GM08714 (cell line): ENCODE results near the gene NPIPB4.
A peak's percentile ranks its signal among the peaks of the same experiment; 100 is the strongest.
"Not testable (repeated sequence)": the region's sequence is repeated elsewhere in the genome, so short reads cannot be mapped to it uniquely, and the experiment has no call there.

Experiments
- H3K4me3 ChIP-seq: fragments of 200-500 bp; sonication (Bioruptor generic); 2 replicates; pipeline ENCODE4 v1.5.1; 2014; ENCODE audit warnings: mild to moderate bottlenecking, low read length, inconsistent platforms

The NPIPB4 gene

DNA sequence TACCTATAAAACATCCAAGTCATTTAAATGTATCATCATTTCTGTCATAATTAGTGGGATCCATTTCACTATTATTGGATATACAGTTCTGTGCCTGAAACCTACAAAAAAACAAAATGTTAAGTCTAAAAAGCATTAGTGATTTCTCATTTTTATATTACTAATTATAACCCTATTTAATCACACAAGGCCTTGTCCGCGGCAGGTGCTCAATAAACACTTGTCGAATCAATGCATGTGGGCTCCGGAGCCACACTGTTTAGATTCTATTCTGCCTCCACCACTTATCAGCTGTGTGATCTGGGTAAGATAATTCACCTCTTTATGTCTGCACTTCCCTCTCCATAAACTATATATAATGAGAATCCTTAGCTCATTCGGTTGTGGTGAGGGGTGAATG is at the start of gene NPIPB4:
Gene NPIPB4 (minus strand): TSS at position 101 of the 400 bp plus-strand sequence. CDS start 378 bp downstream, outside the sequence.
- H3K4me3 ChIP-seq, result not testable (repeated sequence)

DNA sequence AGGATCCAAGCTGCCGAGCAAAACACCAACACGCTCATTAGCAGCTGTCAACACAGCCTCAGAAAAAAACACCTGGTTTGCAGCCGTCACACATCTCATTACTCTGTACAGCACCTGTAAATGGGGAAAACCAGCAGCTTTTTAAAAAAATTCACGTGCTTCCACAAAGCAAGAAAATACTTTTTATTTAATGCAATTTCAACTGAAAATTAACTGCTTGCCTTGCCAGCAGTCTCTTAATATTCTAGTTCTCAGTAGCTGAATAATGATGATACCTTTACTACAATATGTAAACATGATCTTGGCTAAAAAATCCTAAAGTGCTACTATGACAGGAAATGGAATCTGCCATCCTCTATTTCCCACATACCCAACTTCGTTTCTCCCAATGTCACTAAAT is 41.4 kb upstream of the NPIPB4 start:
- not testable (repeated sequence) for H3K4me3 ChIP-seq

DNA sequence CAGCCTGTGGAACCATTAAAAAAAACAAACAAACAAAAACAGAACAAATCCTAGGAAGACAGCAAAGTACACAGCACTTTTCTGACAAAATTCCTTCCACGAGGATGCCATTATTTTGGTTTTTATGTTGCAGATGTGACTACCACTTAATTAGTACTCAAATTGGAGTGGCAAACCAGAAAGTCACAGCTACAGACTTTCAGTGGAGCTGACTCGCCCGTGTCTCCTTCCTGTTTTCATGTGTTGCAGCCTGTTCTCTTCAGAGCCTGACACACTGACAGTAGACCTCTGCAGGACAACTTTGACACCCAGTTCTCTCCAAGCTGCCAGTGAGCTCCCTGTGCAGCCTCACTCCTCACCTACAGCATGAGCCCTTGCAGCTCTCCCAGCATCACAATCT is 24.4 kb upstream of the NPIPB4 start:
- H3K4me3 ChIP-seq, result not testable (repeated sequence)

DNA sequence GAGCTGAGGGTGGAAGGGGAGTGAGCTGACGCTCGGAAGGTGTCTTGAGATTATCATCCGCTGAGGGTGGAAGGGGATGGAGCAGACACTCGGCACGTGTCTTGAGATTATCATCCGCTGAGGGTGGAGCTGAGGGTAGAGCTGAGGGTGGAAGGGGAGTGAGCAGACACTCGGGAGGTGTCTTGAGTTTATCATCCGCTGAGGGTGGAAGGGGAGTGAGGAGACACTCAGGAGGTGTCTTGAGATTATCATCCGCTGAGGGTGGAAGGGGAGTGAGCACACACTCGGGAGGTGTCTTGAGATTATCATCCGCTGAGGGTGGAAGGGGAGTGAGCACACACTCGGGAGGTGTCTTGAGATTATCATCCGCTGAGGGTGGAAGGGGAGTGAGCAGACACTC is 20.4 kb downstream of the NPIPB4 start:
- not testable (repeated sequence) for H3K4me3 ChIP-seq

DNA sequence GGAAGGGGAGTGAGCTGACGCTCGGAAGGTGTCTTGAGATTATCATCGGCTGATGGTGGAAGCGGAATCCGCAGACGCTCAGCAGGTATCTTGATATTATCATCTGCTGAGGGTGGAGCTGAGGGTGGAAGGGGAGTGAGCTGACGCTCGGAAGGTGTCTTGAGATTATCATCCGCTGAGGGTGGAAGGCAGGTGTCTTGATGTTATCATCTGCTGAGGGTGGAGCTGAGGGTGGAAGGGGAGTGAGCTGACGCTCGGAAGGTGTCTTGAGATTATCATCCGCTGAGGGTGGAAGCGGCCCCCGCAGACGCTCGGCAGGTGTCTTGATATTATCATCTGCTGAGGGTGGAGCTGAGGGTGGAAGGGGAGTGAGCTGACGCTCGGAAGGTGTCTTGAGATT is 21.2 kb downstream of the NPIPB4 start:
- not testable (repeated sequence) for H3K4me3 ChIP-seq

DNA sequence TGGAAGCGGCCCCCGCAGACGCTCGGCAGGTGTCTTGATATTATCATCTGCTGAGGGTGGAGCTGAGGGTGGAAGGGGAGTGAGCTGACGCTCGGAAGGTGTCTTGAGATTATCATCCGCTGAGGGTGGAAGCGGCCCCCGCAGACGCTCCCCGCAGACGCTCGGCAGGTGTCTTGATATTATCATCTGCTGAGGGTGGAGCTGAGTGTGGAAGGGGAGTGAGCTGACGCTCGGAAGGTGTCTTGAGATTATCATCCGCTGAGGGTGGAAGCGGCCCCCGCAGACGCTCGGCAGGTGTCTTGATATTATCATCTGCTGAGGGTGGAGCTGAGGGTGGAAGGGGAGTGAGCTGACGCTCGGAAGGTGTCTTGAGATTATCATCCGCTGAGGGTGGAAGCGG is 21.8 kb downstream of the NPIPB4 start:
- H3K4me3 ChIP-seq, result not testable (repeated sequence)

DNA sequence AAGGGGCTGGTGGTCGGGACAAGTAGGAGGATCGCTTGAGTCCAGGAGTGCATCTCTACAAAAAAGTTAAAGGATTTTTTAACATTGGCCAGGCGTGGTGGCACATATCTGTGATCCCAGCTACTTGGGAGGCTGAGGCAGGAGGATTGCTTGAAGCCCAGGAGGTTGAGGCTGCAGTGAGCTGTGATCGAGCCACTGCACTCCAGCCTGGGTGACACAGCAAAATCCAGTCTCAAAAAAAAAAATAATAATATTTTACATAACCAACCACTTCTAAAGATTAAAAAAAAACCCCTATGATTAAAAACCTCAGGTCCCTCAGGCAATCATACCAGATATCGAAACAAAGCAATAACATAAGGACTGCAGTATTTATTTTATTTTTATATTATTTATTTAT is 23.3 kb downstream of the NPIPB4 start:
- not testable (repeated sequence) for H3K4me3 ChIP-seq

DNA sequence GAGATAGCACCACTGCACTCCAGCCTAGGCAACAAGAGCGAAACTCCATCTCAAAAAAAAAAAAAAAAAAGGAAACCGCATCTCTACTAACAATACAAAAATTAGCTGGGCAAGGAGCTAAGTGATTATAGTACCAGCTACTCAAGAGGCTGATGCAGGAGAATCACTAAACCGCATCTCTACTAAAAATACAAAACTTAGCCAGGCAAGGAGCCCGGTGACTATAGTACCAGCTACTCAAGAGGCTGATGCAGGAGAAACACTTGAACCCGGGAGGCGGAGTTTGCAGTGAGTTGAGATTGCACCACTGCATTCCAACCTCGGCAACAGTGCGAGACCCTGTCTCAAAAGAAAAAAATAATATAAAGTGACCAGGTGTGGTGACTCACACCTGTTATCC is 27.6 kb downstream of the NPIPB4 start:
- H3K4me3 ChIP-seq, result not testable (repeated sequence)

DNA sequence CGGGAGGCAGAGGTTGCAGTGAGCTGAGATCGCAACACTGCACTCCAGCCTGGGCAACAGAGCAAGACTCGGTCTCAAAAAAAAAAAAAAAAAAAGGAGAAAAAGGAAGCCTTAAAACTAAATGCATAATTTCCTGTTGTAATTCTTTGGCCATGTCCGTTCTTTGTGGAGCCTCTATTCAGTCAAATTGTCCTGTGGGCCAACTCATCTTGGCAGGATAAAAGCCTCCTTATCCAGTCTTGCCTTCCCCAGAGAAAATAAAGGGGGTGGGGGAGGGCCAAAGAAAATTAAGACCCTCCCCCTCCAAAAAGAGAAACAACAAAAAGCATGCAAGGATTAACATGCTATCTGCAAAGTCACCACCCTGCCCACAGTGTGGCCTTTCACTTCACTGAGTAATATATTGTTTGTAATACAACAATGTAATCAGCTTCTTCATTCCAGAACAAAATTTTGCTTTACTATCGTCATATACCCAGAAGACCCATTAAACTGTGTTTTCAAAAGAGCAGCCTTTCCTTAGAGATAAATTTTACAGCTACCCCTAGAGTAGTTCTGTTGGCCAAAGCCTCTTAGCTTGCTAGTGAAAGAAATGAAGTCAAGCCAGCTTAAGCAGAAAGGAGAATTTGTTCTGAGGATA is 31.4 kb downstream of the NPIPB4 start:
- not testable (repeated sequence) for H3K4me3 ChIP-seq

DNA sequence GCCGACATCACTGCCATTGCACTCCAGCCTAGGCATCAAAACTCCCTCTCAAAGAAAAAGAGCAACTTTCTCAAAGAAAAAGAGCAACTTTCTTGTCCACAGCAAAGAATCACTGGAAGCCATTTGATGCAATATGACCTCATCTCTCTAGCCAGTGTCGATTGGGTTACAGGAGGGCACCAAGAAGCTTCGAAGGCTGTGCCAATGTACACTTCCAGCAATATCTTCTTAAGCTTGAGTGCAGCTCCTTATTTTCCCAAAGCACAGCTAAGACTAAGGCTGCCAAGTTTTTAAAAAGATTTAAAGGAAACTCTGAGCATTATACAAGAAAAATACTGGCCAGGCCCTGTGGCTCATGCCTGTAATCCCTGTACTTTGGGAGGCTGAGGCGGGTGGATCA is 32.0 kb downstream of the NPIPB4 start:
- H3K4me3 ChIP-seq, result not testable (repeated sequence)

DNA sequence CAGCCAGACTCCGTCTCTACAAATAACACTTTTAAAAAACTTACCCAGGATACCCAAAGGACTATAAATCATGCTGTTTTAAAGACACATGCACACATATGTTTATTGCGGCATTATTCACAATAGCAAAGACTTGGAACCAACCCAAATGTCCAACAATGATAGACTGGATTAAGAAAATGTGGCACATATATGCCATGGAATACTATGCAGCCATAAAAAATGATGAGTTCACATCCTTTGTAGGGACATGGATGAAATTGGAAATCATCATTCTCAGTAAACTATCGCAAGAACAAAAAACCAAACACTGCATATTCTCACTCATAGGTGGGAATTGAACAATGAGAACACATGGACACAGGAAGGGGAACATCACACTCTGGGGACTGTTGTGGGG is 34.3 kb downstream of the NPIPB4 start:
- not testable (repeated sequence) for H3K4me3 ChIP-seq

DNA sequence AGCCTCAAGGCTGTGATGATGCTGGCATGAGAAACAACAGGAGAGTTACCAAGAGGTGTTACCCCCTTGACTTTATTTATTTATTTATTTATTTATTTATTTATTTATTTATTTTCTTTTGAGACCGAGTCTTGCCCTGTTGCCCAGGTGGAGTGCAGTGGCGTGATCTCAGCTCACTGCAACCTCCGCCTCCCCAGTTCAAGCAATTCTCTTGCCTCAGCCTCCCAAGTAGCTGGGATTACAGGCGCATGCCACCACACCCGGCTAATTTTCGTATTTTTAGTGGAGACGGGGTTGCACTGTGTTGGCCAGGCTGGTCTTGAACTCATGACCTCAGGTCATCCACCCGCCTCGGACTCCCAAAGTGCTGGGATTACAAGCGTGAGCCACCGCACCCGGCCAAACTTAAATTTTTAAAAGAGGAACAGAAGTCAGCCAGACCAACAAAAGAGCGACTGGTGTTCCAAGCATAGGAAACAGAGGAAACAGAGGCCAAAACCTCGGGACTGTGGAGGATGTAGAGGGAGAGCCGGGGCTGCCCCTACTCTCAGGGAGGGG is 36.6 kb downstream of the NPIPB4 start:
- H3K4me3 ChIP-seq, result peak overlapping the region; percentile 70

DNA sequence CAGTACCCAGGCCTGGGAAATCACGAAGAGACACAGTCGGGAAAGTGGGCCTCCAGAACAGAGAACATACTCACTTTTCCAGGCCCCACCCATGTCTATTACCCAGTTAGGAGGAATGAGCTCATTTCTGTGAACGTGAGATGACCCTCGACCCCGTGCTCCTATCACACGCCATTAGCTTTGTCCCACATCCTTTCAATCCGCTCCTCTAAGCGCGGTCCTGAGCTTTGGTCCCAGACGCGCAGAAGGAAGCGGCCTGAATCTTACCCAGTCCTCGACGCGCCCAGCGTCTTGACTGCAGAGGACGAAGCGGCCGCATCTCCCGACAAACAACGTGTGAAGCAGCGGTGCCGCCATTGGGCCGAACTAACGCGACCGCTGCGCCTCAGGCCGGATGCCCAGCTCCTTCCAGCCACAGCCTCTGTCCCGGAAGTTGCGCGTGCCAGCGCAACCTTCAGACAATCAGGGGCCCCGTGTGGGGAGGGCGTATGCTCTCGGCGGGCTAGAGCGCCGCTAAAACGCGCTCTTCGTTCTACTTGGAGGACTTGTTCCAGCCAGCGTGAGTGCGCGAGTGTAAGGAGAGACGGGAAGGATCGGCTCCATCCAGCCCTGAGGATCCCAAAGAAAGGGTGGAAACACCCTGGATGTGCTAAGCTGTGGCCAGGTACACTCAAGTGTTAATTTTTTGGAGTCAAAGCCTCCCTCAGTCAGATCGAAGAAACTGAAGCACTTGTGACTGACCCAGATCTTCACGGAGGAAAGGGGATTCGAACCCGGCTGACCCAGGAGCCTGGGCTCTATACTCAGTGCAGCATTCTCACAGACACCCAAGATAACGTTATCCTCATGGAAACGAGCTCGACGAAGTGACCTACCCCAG is 37.3 kb downstream of the NPIPB4 start:
- H3K4me3 ChIP-seq, result peak overlapping the region; percentile 70

DNA sequence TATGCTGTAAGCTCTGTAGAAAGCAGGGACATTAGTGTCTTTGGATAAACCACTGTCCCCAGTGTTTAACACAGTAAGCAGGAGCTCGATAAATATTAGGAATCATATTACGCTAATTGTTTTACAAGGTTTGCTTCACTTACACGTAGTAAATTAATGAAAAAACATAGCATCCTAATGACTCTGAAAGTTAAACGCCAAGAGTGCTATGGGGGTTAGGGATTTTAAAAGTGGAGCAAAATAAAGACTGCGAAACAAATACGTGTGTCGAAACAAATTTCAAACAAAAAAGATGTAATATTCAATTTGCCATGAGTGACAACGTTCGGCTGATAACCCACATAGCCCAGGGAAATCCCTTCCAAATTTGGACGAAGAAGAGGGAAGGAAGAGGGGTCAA is 37.9 kb downstream of the NPIPB4 start:
- peak overlapping the region; percentile 70 for H3K4me3 ChIP-seq

DNA sequence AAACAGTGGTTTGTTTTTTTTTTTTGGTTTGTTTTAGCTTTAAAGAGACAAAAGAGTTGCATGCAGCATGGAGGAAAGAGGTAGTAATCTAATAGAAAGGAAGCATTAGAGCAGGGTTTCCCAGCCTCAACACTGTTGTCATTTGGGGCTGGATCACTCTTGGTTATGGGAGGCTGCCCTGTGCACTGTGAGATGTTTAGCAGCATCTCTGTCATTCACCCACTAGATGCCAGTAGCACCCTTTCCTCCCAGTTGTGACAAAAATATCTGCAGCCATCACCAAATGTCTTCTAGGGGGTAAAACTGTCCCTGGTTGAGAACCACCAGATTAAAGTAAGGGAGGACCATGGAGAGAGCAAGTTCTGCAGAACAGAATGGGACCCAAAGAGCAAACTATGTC is 40.5 kb downstream of the NPIPB4 start:
- not testable (repeated sequence) for H3K4me3 ChIP-seq

DNA sequence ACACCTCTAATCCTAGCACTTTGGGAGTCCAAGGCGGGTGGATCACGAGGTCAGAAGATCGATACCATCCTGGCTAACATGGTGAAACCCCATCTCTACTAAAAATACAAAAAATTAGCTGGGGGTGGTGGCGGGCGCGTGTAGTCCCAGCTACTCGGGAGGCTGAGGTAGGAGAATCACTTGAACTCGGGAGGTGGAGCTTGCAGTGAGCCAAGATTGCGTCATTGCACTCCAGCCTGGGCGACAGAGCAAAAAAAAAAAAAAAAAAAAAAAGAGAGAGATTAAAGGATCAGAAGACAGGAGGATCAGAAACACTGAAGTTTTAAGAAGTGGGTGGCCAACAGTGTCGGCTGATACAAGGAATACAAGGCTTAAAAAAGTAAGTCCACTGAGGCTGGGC is 41.9 kb downstream of the NPIPB4 start:
- not testable (repeated sequence) for H3K4me3 ChIP-seq

DNA sequence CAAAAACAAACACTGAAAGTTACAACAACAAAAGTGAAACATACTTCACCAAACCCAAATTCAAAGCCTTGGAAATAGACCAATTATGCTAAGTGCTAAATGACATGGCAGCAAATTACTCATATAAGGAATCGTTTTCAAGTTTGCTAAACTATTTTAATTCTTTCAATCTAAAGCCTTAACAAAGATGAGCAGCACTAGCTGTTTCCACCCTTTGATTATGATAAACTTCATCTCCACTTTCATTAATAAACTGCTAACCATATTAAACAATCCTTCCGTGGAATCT is 55.2 kb downstream of the NPIPB4 start:
- not testable (repeated sequence) for H3K4me3 ChIP-seq

DNA sequence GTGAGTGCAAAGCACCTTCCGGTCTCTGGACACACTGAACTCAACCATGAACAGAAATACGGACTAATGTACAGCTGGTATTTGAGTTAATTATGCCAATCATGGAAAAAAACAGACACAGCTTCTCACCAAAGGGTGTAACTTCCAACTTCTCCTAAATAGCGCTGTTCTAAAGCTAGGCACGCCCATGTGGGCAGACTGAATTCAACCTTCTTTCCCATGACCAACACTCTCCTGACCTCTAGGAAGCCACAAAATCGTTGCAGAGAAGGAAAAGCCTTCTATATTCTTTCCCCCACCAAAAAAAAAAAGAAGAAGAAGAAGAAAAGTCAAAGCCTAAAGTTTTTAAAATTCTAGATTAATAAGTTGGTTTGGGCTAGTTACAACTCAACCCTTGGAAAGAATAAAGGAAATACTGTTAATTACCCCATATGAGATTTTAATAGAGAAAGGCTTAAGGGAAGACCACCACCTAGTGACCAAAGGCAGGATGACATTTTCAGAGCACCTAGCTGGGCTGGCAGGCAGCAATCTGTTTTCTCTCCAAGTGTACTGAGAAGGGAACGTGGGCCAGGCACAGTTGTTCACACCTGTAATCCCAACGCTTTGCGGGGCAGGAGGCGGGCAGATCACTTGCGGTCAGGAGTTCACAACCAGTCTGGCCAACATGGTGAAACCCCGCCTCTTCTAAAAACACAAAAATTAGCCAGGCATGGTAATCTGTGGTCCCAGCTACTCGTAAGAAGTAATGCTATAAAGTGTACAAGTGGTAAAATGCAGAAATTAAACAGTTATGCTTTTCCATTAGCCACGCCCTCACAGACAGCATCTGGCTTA is 55.8 kb downstream of the NPIPB4 start:
- H3K4me3 ChIP-seq, result not testable (repeated sequence)

DNA sequence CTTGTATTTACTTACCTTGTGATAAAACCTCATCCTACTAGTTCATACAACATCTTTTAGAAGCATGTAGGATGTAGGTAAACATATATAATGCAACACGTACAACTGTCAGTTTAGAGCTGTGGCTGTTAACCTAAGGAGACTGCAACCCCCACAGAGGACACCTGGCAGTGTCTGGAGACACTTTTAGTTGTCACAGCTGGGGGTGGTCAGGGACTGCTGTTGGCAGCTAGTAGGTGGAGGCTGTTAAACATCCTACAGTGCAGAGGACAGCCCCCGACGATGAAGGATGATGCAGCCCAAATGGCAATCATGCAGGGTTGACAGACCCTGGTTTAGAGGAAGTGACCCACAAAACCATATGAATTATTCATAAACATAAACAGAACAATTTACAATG is 59.0 kb downstream of the NPIPB4 start:
- not testable (repeated sequence) for H3K4me3 ChIP-seq

DNA sequence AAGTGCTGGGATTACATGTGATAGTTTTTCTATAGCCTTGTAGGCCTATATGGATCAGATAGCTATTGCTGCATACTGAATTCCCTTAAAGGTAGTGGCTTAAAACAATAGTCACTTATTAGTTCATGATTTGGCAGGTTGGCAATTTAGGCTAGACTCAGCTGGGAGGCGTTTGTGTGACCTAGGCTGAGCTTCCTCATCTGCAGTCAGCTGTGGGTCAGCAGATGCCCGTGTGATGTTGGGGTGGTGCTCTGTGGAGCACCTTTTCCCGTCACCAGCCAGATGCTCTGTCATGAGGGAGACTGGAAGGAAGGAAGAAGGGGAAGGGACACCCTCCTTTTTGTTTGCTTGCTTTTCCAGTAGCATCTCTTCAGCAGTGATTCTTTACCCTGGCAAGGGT is 64.2 kb downstream of the NPIPB4 start:
- not testable (repeated sequence) for H3K4me3 ChIP-seq

DNA sequence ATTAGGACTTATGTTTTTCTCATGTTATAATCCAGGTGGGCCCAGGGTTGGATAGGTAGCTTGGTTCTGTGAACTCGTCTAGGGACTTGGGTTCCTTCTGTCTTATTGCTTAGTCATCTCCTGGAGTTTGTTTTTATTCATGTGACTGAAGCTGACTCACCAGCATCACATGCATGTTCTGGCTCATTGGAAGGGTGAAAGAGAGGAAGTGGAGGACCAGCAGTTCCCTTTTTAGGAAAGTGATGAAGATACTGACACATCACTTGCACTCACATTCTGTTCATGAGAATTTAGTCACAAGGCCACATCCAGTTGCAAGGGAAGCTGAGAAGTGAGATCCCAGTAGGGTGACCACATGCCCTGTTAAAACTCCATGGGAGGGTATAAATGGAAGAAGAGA is 67.0 kb downstream of the NPIPB4 start:
- not testable (repeated sequence) for H3K4me3 ChIP-seq
